A549 (cell line): ENCODE data around the gene NKIRAS1.

Experiments
- CTCF ChIP-seq: fragments of >200 bp; sonication (Bioruptor Twin); formaldehyde crosslinking; IDR thresholded peaks from 3 replicates; pipeline ENCODE4 v1.5.1; 2016
- MAFK ChIP-seq: fragments of 450-650 bp; IDR thresholded peaks from 2 replicates; pipeline ENCODE4 v1.6.1; 2014; ENCODE audit not compliant: partially characterized antibody
- MAX ChIP-seq: IDR thresholded peaks from 2 replicates; pipeline ENCODE4 v1.6.1; 2012
- POLR2A ChIP-seq: IDR thresholded peaks from 2 replicates; pipeline ENCODE4 v1.6.1; 2012; ENCODE audit warnings: mild to moderate bottlenecking, low read length
- RFX5 ChIP-seq: fragments of 450-650 bp; IDR thresholded peaks from 2 replicates; pipeline ENCODE4 v1.7.1; 2014; ENCODE audit warnings: antibody characterized with exemption, mild to moderate bottlenecking, moderate library complexity
- USF2 ChIP-seq: fragments of 450-650 bp; IDR thresholded peaks from 2 replicates; pipeline ENCODE4 v1.6.1; 2014; ENCODE audit warnings: antibody characterized with exemption

- no peak for TF ChIP-seq RFX5
- TF ChIP-seq CTCF, result no peak
- no peak for TF ChIP-seq USF2
- no peak for TF ChIP-seq POLR2A
- no peak for TF ChIP-seq MAFK
- no peak for TF ChIP-seq MAX
Observed at GRCh38 chr3:23895181-23895580, 21.6 kb downstream of the NKIRAS1 start.
